ENCODE data around the gene BST1.
"Not testable (repeated sequence)": the region's sequence is repeated elsewhere in the genome, so short reads cannot be mapped to it uniquely, and the experiment has no call there.

Gene BST1

GRCh38 chr4:15749001-15749400 lies 46.1 kb downstream of the BST1 start:
- H3K4me1 ChIP-seq (ENCODE audit: insufficient read depth, low read length), result no peaks in the 10 kb centered on the region
- no peaks in the 10 kb centered on the region for H3K27me3 ChIP-seq (ENCODE audit: insufficient read depth, low read length)
- no peaks in the 10 kb centered on the region for H3K9me3 ChIP-seq (ENCODE audit: insufficient read depth, low read depth, low read length)
- WGBS, result 81% methylated on average over 6 of the region's 6 CpGs
- H3K9ac ChIP-seq (ENCODE audit: low read depth, low read length), result no peak overlapping the region
- H3K36me3 ChIP-seq (ENCODE audit: insufficient read depth, low read length), result no peaks in the 10 kb centered on the region
- no peak overlapping the region for H3K27ac ChIP-seq (ENCODE audit: low read depth, low read length)
- H3K4me3 ChIP-seq (ENCODE audit: low read length), result no peak overlapping the region

DNA sequence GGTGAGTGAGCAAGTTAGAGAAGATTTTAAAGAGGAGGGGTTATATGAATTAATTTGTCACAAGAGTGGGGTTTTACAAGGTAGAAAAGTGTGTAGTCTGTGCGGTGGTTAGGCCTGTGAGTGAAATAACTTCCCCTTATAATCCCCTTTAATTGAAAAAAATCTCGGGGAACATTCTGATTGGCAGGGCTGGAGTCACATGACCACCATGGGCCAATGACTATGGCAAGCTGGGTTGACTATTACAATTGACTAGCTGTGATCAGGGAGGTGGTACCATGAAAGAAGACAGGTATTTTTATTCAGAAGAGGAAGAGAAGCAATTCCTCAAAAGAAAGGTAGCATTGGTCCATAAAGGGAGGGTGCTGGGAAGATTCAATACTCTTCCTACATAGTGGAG lies 48.3 kb downstream of the BST1 start:
- H3K9ac ChIP-seq (ENCODE audit: low read depth, low read length), result no peak overlapping the region
- H3K27ac ChIP-seq (ENCODE audit: low read depth, low read length), result no peak overlapping the region
- no peaks in the 10 kb centered on the region for H3K27me3 ChIP-seq (ENCODE audit: insufficient read depth, low read length)
- H3K36me3 ChIP-seq (ENCODE audit: insufficient read depth, low read length), result no peaks in the 10 kb centered on the region
- no peaks in the 10 kb centered on the region for H3K4me1 ChIP-seq (ENCODE audit: insufficient read depth, low read length)
- 96% methylated on average over 1 of the region's 2 CpGs for WGBS
- no peaks in the 10 kb centered on the region for H3K9me3 ChIP-seq (ENCODE audit: insufficient read depth, low read depth, low read length)
- H3K4me3 ChIP-seq (ENCODE audit: low read length), result no peak overlapping the region

GRCh38 chr4:15753081-15753480 lies 50.2 kb downstream of the BST1 start:
- H3K27me3 ChIP-seq (ENCODE audit: insufficient read depth, low read length), result no peaks in the 10 kb centered on the region
- H3K9me3 ChIP-seq (ENCODE audit: insufficient read depth, low read depth, low read length), result no peaks in the 10 kb centered on the region
- no peak overlapping the region for H3K9ac ChIP-seq (ENCODE audit: low read depth, low read length)
- no peaks in the 10 kb centered on the region for H3K36me3 ChIP-seq (ENCODE audit: insufficient read depth, low read length)
- no peaks in the 10 kb centered on the region for H3K4me1 ChIP-seq (ENCODE audit: insufficient read depth, low read length)
- H3K27ac ChIP-seq (ENCODE audit: low read depth, low read length), result no peak overlapping the region
- WGBS, result 98% methylated on average over 6 of the region's 6 CpGs
- no peak overlapping the region for H3K4me3 ChIP-seq (ENCODE audit: low read length)

GRCh38 chr4:15753786-15754185 lies 50.9 kb downstream of the BST1 start:
- Histone ChIP-seq H3K9me3 (ENCODE audit: insufficient read depth, low read depth, low read length) (0 out of 2 replicates have a peak, but pooled peaks cover 4% of the 10 kb centered on the region), H3K27ac (ENCODE audit: low read depth, low read length) (no peak overlapping the region), H3K9ac (ENCODE audit: low read depth, low read length) (no peak overlapping the region), H3K4me3 (ENCODE audit: low read length) (no peak overlapping the region), H3K36me3 (ENCODE audit: insufficient read depth, low read length) (no peaks in the 10 kb centered on the region), H3K27me3 (ENCODE audit: insufficient read depth, low read length) (no peaks in the 10 kb centered on the region), H3K4me1 (ENCODE audit: insufficient read depth, low read length) (no peaks in the 10 kb centered on the region)
- 71% methylated on average over 4 of the region's 4 CpGs for whole genome bisulfite sequencing

- H3K36me3 ChIP-seq (ENCODE audit: insufficient read depth, low read length), result no peaks in the 10 kb centered on the region
- no peaks in the 10 kb centered on the region for H3K4me1 ChIP-seq (ENCODE audit: insufficient read depth, low read length)
- 90% methylated on average over 4 of the region's 4 CpGs for WGBS
- 0 out of 2 replicates have a peak, but pooled peaks cover 4% of the 10 kb centered on the region for H3K9me3 ChIP-seq (ENCODE audit: insufficient read depth, low read depth, low read length)
- H3K27me3 ChIP-seq (ENCODE audit: insufficient read depth, low read length), result no peaks in the 10 kb centered on the region
- no peak overlapping the region for H3K27ac ChIP-seq (ENCODE audit: low read depth, low read length)
- H3K9ac ChIP-seq (ENCODE audit: low read depth, low read length), result no peak overlapping the region
- no peak overlapping the region for H3K4me3 ChIP-seq (ENCODE audit: low read length)
Measured at GRCh38 chr4:15754323-15754722, 51.5 kb downstream of the BST1 start.

DNA sequence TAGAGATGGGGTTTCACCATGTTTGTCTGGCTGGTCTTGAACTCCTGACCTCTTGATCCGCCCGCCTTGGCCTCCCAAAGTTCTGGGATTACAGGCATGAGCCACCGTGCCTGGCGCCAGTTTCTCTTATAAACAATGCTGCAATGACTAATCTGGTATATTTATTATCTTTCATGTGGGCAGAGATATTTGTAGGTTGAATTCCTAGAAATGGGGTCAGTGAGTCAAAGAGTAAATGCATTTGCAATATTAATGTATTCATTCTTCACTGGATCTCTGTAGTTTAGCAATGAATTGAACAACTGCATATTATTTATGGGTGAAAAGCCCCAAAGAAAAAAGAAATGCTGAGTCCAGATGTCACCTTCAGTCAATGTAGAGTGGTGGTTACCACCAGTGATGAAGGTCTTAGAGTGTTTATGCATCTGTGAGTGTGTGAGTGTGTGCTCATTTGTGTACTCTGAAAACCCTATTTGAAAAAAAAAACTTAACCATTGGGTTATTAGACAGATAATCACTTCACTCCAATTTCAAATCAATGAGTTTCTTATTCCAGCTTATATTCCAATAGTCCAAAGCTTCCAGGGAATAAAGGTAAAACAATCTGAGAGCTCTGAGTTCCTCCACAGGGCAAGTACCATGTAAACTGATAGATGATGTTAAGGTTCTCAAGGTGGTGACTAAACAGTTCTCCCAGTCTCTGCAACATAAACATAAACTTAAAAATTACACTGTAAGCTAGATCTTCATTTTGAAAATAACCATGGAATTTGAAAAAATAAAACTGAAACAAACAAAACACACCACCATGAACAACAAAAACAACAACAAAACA lies 52.7 kb downstream of the BST1 start:
- Histone ChIP-seq H3K4me3 (ENCODE audit: low read length) (no peak overlapping the region), H3K9ac (ENCODE audit: low read depth, low read length) (no peak overlapping the region), H3K27ac (ENCODE audit: low read depth, low read length) (no peak overlapping the region), H3K9me3 (ENCODE audit: insufficient read depth, low read depth, low read length) (0 out of 2 replicates have a peak, but pooled peaks cover 4% of the 10 kb centered on the region), H3K27me3 (ENCODE audit: insufficient read depth, low read length) (no peaks in the 10 kb centered on the region), H3K4me1 (ENCODE audit: insufficient read depth, low read length) (no peaks in the 10 kb centered on the region), H3K36me3 (ENCODE audit: insufficient read depth, low read length) (no peaks in the 10 kb centered on the region)
- 86% methylated on average over 4 of the region's 4 CpGs for WGBS

- H3K4me3 ChIP-seq (ENCODE audit: low read length), result no peak overlapping the region
- no peaks in the 10 kb centered on the region for H3K36me3 ChIP-seq (ENCODE audit: insufficient read depth, low read length)
- H3K27me3 ChIP-seq (ENCODE audit: insufficient read depth, low read length), result no peaks in the 10 kb centered on the region
- H3K27ac ChIP-seq (ENCODE audit: low read depth, low read length), result no peak overlapping the region
- H3K4me1 ChIP-seq (ENCODE audit: insufficient read depth, low read length), result no peaks in the 10 kb centered on the region
- 80% methylated on average over 6 of the region's 6 CpGs for WGBS
- H3K9ac ChIP-seq (ENCODE audit: low read depth, low read length), result no peak overlapping the region
- 0 out of 2 replicates have a peak, but pooled peaks cover 4% of the 10 kb centered on the region for H3K9me3 ChIP-seq (ENCODE audit: insufficient read depth, low read depth, low read length)
Measured at GRCh38 chr4:15756361-15756861, 53.5 kb downstream of the BST1 start.

DNA sequence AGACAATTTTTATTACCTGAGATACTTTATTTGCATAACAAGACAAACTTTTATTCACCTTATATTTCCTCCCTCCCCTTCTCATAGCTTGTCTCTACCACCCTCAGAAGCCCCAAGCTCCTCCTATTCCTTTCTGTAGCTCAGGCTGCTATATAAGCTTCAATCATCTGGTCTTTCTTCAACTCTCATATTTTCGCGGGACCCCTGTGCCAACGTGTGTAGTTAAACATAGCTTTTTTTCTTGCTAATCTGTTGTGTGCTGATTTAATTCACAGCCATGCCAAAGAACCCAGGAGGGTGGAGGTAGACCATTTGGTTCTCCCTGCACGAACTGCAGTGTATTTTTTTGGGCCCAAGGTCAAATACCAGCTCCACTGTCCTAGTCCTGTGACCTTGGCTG lies 54.2 kb downstream of the BST1 start:
- no peak overlapping the region for H3K4me3 ChIP-seq (ENCODE audit: low read length)
- 0 out of 2 replicates have a peak, but pooled peaks cover 4% of the 10 kb centered on the region for H3K9me3 ChIP-seq (ENCODE audit: insufficient read depth, low read depth, low read length)
- 96% methylated on average over 4 of the region's 4 CpGs for WGBS
- H3K36me3 ChIP-seq (ENCODE audit: insufficient read depth, low read length), result no peaks in the 10 kb centered on the region
- no peaks in the 10 kb centered on the region for H3K4me1 ChIP-seq (ENCODE audit: insufficient read depth, low read length)
- no peak overlapping the region for H3K9ac ChIP-seq (ENCODE audit: low read depth, low read length)
- H3K27me3 ChIP-seq (ENCODE audit: insufficient read depth, low read length), result no peaks in the 10 kb centered on the region
- H3K27ac ChIP-seq (ENCODE audit: low read depth, low read length), result no peak overlapping the region

DNA sequence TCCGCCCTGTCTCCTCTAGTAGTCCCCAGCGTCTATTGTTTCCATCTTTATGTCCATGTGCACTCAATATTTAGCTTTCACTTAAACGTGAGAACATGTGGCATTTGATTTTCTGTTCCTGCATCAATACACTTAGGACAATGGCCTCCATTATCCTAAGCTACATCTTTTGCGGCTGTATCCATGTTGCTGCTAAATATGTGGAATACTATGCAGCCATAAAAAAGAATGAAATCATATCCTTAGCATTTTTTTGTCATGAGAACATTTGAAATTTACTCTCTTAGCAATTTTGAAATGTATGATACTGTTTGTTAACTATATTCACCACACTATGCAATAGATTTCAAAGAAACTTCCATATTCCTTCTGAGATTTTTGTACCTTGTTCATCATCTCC lies 55.4 kb downstream of the BST1 start:
- H3K27me3 ChIP-seq (ENCODE audit: insufficient read depth, low read length), result no peaks in the 10 kb centered on the region
- 0 out of 2 replicates have a peak, but pooled peaks cover 4% of the 10 kb centered on the region for H3K9me3 ChIP-seq (ENCODE audit: insufficient read depth, low read depth, low read length)
- H3K27ac ChIP-seq (ENCODE audit: low read depth, low read length), result no peak overlapping the region
- WGBS, result 95% methylated on average over 4 of the region's 4 CpGs
- H3K9ac ChIP-seq (ENCODE audit: low read depth, low read length), result no peak overlapping the region
- H3K36me3 ChIP-seq (ENCODE audit: insufficient read depth, low read length), result no peaks in the 10 kb centered on the region
- no peak overlapping the region for H3K4me3 ChIP-seq (ENCODE audit: low read length)
- no peaks in the 10 kb centered on the region for H3K4me1 ChIP-seq (ENCODE audit: insufficient read depth, low read length)

- H3K36me3 ChIP-seq (ENCODE audit: insufficient read depth, low read length); H3K9ac ChIP-seq (ENCODE audit: low read depth, low read length); H3K27me3 ChIP-seq (ENCODE audit: insufficient read depth, low read length); H3K4me1 ChIP-seq (ENCODE audit: insufficient read depth, low read length); H3K9me3 ChIP-seq (ENCODE audit: insufficient read depth, low read depth, low read length); H3K4me3 ChIP-seq (ENCODE audit: low read length); H3K27ac ChIP-seq (ENCODE audit: low read depth, low read length): not testable (repeated sequence)
Measured at GRCh38 chr4:15762460-15762859, 59.6 kb downstream of the BST1 start.

GRCh38 chr4:15765391-15765790 lies 62.5 kb downstream of the BST1 start:
- WGBS, result 86% methylated on average over 6 of the region's 6 CpGs
- Histone ChIP-seq H3K4me1 (ENCODE audit: insufficient read depth, low read length) (no peaks in the 10 kb centered on the region), H3K36me3 (ENCODE audit: insufficient read depth, low read length) (no peaks in the 10 kb centered on the region), H3K9ac (ENCODE audit: low read depth, low read length) (no peak overlapping the region), H3K4me3 (ENCODE audit: low read length) (no peak overlapping the region), H3K9me3 (ENCODE audit: insufficient read depth, low read depth, low read length) (no peaks in the 10 kb centered on the region), H3K27me3 (ENCODE audit: insufficient read depth, low read length) (no peaks in the 10 kb centered on the region), H3K27ac (ENCODE audit: low read depth, low read length) (no peak overlapping the region)

Data from HUES64 (cell line).